ENCODE data around the gene CCDC57.

CCDC57 gene

DNA sequence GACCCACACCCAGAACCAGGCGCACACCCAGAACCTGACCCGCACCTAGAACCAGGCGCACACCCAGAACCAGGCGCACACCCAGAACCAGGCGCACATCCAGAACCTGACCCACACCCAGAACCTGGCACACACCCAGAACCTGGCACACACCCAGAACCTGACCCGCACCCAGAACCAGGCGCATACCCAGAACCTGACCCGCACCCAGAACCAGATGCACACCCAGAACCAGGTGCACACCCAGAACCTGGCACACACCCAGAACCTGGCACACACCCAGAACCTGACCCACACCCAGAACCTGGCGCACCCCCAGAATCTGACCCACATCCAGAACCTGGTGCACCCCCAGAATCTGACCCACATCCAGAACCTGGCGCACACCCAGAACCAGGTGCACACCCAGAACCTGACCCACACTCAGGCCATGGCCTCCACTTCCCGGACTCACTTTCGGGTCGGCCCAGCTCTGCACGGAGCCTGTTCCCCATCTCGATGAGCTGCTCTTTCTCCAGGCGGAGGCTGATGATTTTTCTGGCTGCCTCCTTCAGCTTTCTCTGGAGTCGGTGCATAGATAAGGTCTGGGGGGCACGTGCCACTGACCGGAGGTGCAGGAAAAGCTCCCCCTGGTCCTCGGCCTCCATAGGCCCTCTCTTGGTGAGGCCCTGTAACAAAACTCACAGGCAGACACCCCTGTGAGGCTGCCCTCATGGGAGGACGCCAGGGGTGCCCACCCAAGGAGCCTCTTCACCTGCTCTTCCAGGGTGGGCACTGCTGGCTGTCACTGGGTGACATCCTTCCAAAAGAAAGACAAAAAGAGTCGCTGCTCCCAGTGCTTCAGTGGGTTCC lies 61.3 kb downstream of the CCDC57 start:
- DNase-seq (ENCODE audit: low spot score): no peak
- peak overlapping the region; percentile 49 for H3K27ac ChIP-seq
- TF ChIP-seq, protein P1, sequence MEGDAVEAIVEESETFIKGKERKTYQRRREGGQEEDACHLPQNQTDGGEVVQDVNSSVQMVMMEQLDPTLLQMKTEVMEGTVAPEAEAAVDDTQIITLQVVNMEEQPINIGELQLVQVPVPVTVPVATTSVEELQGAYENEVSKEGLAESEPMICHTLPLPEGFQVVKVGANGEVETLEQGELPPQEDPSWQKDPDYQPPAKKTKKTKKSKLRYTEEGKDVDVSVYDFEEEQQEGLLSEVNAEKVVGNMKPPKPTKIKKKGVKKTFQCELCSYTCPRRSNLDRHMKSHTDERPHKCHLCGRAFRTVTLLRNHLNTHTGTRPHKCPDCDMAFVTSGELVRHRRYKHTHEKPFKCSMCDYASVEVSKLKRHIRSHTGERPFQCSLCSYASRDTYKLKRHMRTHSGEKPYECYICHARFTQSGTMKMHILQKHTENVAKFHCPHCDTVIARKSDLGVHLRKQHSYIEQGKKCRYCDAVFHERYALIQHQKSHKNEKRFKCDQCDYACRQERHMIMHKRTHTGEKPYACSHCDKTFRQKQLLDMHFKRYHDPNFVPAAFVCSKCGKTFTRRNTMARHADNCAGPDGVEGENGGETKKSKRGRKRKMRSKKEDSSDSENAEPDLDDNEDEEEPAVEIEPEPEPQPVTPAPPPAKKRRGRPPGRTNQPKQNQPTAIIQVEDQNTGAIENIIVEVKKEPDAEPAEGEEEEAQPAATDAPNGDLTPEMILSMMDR (conservative IDR thresholded peaks at IDR 0.05; ENCODE audit: low read depth): no peak
- POLR2A ChIA-PET (ENCODE audit: low non-redundant PET): no interaction called here
- CTCF ChIA-PET: interaction anchor here (2.2 kb wide), 1 partner anchor 121 kb away, joined by 13 read pairs; no protein-coding TSS in a partner anchor

DNA sequence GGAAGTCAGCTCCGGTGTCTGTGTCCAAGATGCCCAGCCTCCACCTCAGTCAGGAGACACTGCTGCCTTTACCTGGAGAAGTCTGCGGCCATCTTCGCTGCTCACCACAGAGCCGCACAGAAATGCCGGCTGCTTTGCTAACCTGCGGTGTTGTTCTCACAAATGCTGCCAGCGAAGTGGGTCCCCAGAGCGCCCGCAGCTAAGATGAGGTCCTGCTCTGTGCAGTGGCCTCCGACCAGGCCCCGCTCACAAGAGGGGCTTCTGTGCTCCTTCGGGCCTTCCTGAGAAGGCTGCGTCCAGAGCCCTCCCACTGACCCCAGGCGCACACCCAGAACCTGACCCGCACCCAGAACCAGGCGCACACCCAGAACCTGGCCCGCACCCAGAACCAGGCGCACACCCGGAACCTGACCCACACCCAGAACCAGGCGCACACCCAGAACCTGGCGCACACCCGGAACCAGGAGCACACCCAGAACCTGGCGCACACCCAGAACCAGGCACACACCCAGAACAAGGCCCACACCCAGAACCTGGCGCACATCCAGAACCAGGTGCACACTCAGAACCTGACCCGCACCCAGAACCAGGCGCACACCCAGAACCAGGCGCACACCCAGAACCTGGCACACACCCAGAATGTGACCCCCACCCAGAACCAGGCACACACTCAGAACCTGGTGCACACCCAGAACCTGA lies 63.1 kb downstream of the CCDC57 start:
- CTCF ChIA-PET: no interaction called here
- no peak for DNase-seq (ENCODE audit: low spot score)
- POLR2A ChIA-PET (ENCODE audit: low non-redundant PET): no interaction called here

DNA sequence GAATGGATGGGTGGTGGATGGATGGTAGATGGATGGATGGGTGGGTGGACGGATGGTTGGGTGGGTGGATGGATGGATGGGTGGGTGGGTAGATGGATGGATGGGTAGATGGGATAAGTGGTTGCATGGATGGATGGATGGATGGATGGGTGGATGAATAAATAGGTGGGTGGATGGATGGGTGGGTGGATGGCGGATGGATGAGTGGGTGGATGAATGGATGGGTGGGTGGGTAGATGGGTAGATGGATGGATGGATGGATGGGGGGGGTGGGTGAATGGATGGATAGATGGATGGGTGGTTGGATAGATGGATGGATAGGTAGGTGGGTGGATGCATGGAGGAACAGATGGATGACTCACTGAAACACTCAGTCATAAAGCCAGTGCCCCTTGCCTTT lies 63.6 kb downstream of the CCDC57 start:
- DNase-seq (ENCODE audit: low spot score): no peak
- ChIA-PET CTCF (no interaction called here), POLR2A (ENCODE audit: low non-redundant PET) (no interaction called here)
- peak overlapping the region; percentile 30; the same call in 1 of the 2 replicates for H3K27ac ChIP-seq
- TF ChIP-seq, protein P1 (conservative IDR thresholded peaks at IDR 0.05; ENCODE audit: low read depth): no peak

More for the DNA sequence above, 63.1 kb downstream of the CCDC57 start:
- peak overlapping the region; percentile 30; the same call in 1 of the 2 replicates for H3K27ac ChIP-seq
- TF ChIP-seq, protein P1 (conservative IDR thresholded peaks at IDR 0.05; ENCODE audit: low read depth): no peak

DNA sequence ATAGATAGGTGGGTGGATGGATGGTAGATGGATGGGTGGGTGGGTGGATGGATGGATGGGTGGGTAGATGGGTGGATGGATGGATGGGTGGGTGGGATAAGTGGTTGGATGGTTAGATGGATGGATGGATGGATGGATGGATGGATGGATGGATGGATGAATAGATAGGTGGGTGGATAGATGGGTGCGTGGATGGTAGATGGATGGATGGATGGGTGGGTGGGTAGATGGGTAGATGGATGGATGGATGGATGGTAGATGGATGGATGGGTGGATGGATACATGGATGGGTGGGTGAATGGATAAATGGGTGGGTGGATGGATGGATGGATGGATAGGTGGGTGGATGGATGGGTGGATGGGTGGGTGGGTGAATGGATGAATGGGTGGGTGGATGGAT lies 64.6 kb downstream of the CCDC57 start:
- ChIA-PET POLR2A (ENCODE audit: low non-redundant PET) (no interaction called here), CTCF (no interaction called here)

DNA sequence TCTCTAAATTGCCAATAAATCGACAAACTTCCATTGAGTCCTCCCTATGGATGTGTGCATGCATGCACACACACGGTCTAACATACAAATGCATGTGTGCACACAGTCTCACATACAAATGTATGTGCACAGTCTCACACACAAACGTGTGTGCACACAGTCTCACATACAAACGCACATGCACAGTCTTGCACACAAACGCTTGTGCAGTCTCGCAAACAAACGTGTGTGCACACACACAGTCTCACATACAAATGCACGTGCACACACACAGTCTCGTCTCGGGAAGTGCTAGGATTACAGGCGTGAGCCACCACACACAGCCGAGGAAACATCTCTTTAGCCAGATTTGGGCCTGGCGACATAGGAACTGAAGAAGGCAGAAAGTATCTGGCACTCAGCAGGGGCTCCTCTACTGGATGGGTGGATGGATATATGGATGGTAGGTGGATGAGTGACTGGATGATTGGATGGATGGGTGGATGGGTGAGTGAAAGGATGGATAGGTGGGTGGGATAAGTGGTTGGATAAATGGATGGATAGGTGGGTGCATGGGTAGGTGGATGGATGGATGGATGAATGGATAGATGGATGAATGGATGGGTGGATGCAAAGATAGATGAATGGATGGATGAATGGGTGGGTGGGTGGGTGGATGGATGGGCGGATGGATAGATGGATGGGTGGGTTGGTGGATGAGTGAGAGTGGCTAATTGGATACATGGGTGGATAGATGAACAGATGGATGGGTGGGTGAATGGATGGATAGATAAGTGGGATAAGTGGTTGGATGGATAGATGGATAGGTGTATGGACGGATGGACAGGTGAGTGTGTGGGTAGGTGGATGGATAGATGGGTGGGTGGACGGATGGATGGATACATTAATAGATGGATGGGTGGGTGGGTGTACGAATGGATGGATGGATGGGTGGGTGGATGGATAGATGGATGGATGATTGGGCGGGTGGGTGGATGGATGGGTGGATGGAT lies 65.7 kb downstream of the CCDC57 start:
- no peak for DNase-seq (ENCODE audit: low spot score)
- ChIA-PET POLR2A (ENCODE audit: low non-redundant PET) (no interaction called here), CTCF (no interaction called here)
- no peak overlapping the region for H3K27ac ChIP-seq
- TF ChIP-seq, protein P1 (conservative IDR thresholded peaks at IDR 0.05; ENCODE audit: low read depth): no peak

More for the DNA sequence above, 64.6 kb downstream of the CCDC57 start:
- TF ChIP-seq, protein P1 (conservative IDR thresholded peaks at IDR 0.05; ENCODE audit: low read depth): no peak
- H3K27ac ChIP-seq: no peak overlapping the region
- DNase-seq (ENCODE audit: low spot score): no peak
